GM12878 (cell line): ENCODE results near the gene SETD2. TPM values are rescaled to one million over a fixed set of nuclear protein-coding genes. Genes with fewer than 3 reads are reported as not detected.

Source experiments
- ATAC-seq: fragments of 200-7000 bp; cut with Tn5 transposase; 3 replicates; pipeline ENCODE4 v1.9.1; 2020; ENCODE audit warnings: mild to moderate bottlenecking, moderate library complexity
- BruUV-seq: library from RNA; stranded (reverse); fragments of 400-500 nt; replicated peaks from 2 replicates; lab custom pipeline; 2021; lab: Mats Ljungman, UMichigan
- CTCF ChIA-PET: fragments of 300-600 bp; sonication (Branson Sonifier 250); formaldehyde crosslinking; extraction: SDS; loops from one replicate; lab custom pipeline; 2021; ENCODE audit warnings: inconsistent platforms; lab: Yijun Ruan, JAX
- POLR2A ChIA-PET: fragments of 350-600 bp; formaldehyde crosslinking; extraction: SDS; loops from one replicate; lab custom pipeline; 2021; ENCODE audit warnings: inconsistent platforms; lab: Charles Lee
- RAD21 ChIA-PET: fragments of 300-600 bp; sonication (Branson Sonifier 250); formaldehyde crosslinking; loops from one replicate; lab custom pipeline; 2023; ENCODE audit warnings: antibody characterized with exemption; ENCODE audit not compliant: unreplicated experiment; lab: Charles Lee
- SMC1A ChIA-PET: fragments of 300-600 bp; sonication (Branson Sonifier 250); formaldehyde crosslinking; loops from one replicate; lab custom pipeline; 2023; ENCODE audit not compliant: unreplicated experiment, uncharacterized antibody; lab: Charles Lee
- DNase-seq: peaks from one replicate; pipeline ENCODE4 v3.0.0-alpha.2; 2011; ENCODE audit warnings: low read depth, low spot score
- FAIRE-seq: peaks from 3 replicates; lab custom pipeline; 2011; peaks lifted over from hg19 to GRCh38; lab: Jason Lieb, UNC
- H2AFZ ChIP-seq: 2 replicates; pipeline ENCODE4 v1.6.0; 2011; ENCODE audit warnings: low read depth, low read length, control low read depth; ENCODE audit not compliant: control insufficient read depth
- H3K27ac ChIP-seq: 2 replicates; pipeline ENCODE4 v1.5.1; 2011; ENCODE audit warnings: control low read depth; ENCODE audit not compliant: control insufficient read depth, insufficient read depth
- H3K27me3 ChIP-seq, 2 experiments: replicated peaks in 1 of 2; 2 replicates each; pipeline versions ENCODE4 v1.6.0 to v1.6.1; 2011; ENCODE audit warnings: low read length in 1 of 2; ENCODE audit not compliant: control insufficient read depth in 2 of 2, insufficient read depth in 2 of 2
- H3K36me3 ChIP-seq, 2 experiments: 2 replicates each; pipeline ENCODE4 v1.5.1; 2011; ENCODE audit warnings: low read length in 1 of 2; ENCODE audit not compliant: control insufficient read depth in 2 of 2, insufficient read depth in 2 of 2
- H3K4me1 ChIP-seq: 2 replicates; pipeline ENCODE4 v1.6.1; 2011; ENCODE audit warnings: mild to moderate bottlenecking, low read length, moderate library complexity, mixed read lengths; ENCODE audit not compliant: control insufficient read depth, insufficient read depth
- H3K4me2 ChIP-seq: 2 replicates; pipeline ENCODE4 v1.6.0; 2011; ENCODE audit warnings: control low read depth; ENCODE audit not compliant: control insufficient read depth, insufficient read depth
- H3K4me3 ChIP-seq: fragments of 200-600 bp; sonication (generic); 2 replicates; pipeline ENCODE4 v1.5.1; 2016
- H3K79me2 ChIP-seq: 2 replicates; pipeline ENCODE4 v1.6.0; 2011; ENCODE audit warnings: low read length; ENCODE audit not compliant: control insufficient read depth, insufficient read depth
- H3K9ac ChIP-seq: 2 replicates; pipeline ENCODE4 v1.8.0; 2011; ENCODE audit warnings: low read length, control low read depth, mixed read lengths; ENCODE audit not compliant: control insufficient read depth, insufficient read depth
- H3K9me3 ChIP-seq: replicated peaks from 3 replicates; pipeline ENCODE4 v1.5.1; 2011; ENCODE audit warnings: mild to moderate bottlenecking, low read length; ENCODE audit not compliant: control insufficient read depth, insufficient read depth
- H4K20me1 ChIP-seq: 2 replicates; pipeline ENCODE4 v1.6.0; 2011; ENCODE audit not compliant: control insufficient read depth, insufficient read depth
- NFYA ChIP-seq: IDR thresholded peaks from 2 replicates; pipeline ENCODE4 v1.6.1; 2011; ENCODE audit warnings: low read depth, mild to moderate bottlenecking, low read length, improper control_type of control experiment, borderline replicate concordance
- SMC3 ChIP-seq: IDR thresholded peaks from 2 replicates; pipeline ENCODE4 v1.6.1; 2011; ENCODE audit warnings: low read length, improper control_type of control experiment, borderline replicate concordance
- ZNF274 ChIP-seq: IDR thresholded peaks from one replicate; pipeline ENCODE4 v1.8.0; 2011; ENCODE audit not compliant: insufficient read length, insufficient read depth
- WGBS: methylation state at CpG from one replicate; pipeline ENCODE4 v1.1.6; 2016; ENCODE audit warnings: low lambda C conversion rate; ENCODE audit not compliant: insufficient replicate concordance, insufficient coverage; ENCODE audit errors: missing lambda C conversion rate; 5-methylcytosine and 5-hydroxymethylcytosine counted together
- in situ Hi-C: fragments of 300-500 bp; cut with MboI; formaldehyde crosslinking; loops from 9 replicates; pipeline ENCODE4 v1.14.3; 2018; ENCODE audit warnings: mixed read lengths
- intact Hi-C: fragments of 100-400 bp; cut with micrococcal nuclease; formaldehyde crosslinking; loops from one replicate; pipeline ENCODE4 v1.14.2; 2022; ENCODE audit not compliant: unreplicated experiment
- polyA plus RNA-seq, 11 experiments: library from polyadenylated mRNA; depleted of rRNA in 4 of 11; unstranded in 6 of 11; stranded (reverse) in 5 of 11; fragments of >200 nt; fragmentation: Nextera tagmentation in 4 of 11; fragmentation: Illumina TruSeq in 1 of 11; extraction: Ambion mirVana in 4 of 11; extraction: Trizol in 1 of 11; gene quantifications; 1 replicate in 1 of 11; 2 replicates in 10 of 11; pipeline versions ENCODE4 v1.2.1 to v1.2.3, GENCODE V29; 2011 to 2016; ENCODE audit warnings: inconsistent platforms in 2 of 11, missing spikeins in 2 of 11, low read depth in 1 of 11
- total RNA-seq, 4 experiments: library from RNA; depleted of rRNA in 3 of 4; stranded (reverse); fragments of >200 nt in 3 of 4; fragmentation: Illumina TruSeq in 1 of 4; extraction: Trizol in 1 of 4; gene quantifications; 2 replicates each; pipeline versions ENCODE4 v1.2.1 to v1.2.3, GENCODE V29; 2013 to 2021
- TF ChIP-seq, protein P1 (sequence below): IDR thresholded peaks from 2 replicates; pipeline ENCODE4 v1.6.1; 2012; ENCODE audit warnings: mild to moderate bottlenecking, low read depth, low read length
- TF ChIP-seq, protein P2 (sequence below): fragments of 150-350 bp; IDR thresholded peaks from 2 replicates; pipeline ENCODE4 v1.6.1; 2014; ENCODE audit warnings: mild to moderate bottlenecking, low read depth, low read length

The SETD2 gene
- total and polyA plus RNA-seq, 10 of the 15 experiments (the other 5 are each of a cell fraction or from before 2014, with no cell fraction given) = 8.4 to 44.9 (median 24.5) TPM

DNA sequence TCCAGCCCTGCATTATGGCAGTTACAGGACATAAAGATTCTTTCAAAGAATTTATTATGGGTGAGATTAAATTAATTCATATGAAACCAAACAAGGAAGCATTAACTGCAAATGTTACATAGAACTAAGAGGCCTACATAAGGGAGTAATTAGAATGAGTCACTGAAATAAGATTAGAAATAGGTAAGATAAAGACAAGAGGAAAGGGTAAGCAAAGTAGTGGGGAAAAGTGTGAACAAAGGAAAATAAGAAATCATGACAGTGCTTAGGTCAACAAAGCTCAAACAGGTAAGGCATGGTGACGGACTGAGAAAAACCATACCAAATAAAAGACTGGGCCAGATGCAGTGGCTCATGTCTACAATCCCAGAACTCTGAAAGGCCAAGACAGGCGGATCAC, 74.3 kb downstream of the SETD2 start:
- Histone ChIP-seq H3K36me3 (peaks cover 1 to 23% of the 10 kb centered on the region in 2 experiments), H3K27ac (no peak overlapping the region), H4K20me1 (no peaks in the 10 kb centered on the region), H2AFZ (no peak overlapping the region), H3K4me2 (no peak overlapping the region), H3K9me3 (no peaks in the 10 kb centered on the region), H3K9ac (no peak overlapping the region), H3K4me1 (no peaks in the 10 kb centered on the region), H3K79me2 (no peaks in the 10 kb centered on the region), H3K27me3 (no peaks in the 10 kb centered on the region), H3K4me3 (no peak overlapping the region)
- ChIA-PET CTCF (interaction anchor here (0.6 kb wide), 1 partner anchor 82 kb away, joined by 4 read pairs; no protein-coding TSS in a partner anchor), POLR2A (interaction anchor here (1.0 kb wide), 1 partner anchor 70 kb away, joined by 3 read pairs; no protein-coding TSS in a partner anchor), SMC1A (interaction anchor here (1.1 to 1.8 kb wide), 4 partner anchors 16 to 32 kb away, joined by 3 to 4 read pairs (median 3); no protein-coding TSS in a partner anchor), RAD21 (no interaction called here)
- intact Hi-C loops = loop anchor here (10.0 kb wide), 2 partner anchors 135 to 235 kb away; no protein-coding TSS in a partner anchor
- DNase-seq (no peak), FAIRE-seq (no peak), ATAC-seq (no peak)
- 94% methylated on average over 2 of the region's 2 CpGs for WGBS
- in situ Hi-C loops = no loop called here
- no TSS peak for BruUV-seq
- no peak for TF ChIP-seq SMC3
- no peak for TF ChIP-seq ZNF274
- TF ChIP-seq NFYA = no peak
- TF ChIP-seq, protein P1, sequence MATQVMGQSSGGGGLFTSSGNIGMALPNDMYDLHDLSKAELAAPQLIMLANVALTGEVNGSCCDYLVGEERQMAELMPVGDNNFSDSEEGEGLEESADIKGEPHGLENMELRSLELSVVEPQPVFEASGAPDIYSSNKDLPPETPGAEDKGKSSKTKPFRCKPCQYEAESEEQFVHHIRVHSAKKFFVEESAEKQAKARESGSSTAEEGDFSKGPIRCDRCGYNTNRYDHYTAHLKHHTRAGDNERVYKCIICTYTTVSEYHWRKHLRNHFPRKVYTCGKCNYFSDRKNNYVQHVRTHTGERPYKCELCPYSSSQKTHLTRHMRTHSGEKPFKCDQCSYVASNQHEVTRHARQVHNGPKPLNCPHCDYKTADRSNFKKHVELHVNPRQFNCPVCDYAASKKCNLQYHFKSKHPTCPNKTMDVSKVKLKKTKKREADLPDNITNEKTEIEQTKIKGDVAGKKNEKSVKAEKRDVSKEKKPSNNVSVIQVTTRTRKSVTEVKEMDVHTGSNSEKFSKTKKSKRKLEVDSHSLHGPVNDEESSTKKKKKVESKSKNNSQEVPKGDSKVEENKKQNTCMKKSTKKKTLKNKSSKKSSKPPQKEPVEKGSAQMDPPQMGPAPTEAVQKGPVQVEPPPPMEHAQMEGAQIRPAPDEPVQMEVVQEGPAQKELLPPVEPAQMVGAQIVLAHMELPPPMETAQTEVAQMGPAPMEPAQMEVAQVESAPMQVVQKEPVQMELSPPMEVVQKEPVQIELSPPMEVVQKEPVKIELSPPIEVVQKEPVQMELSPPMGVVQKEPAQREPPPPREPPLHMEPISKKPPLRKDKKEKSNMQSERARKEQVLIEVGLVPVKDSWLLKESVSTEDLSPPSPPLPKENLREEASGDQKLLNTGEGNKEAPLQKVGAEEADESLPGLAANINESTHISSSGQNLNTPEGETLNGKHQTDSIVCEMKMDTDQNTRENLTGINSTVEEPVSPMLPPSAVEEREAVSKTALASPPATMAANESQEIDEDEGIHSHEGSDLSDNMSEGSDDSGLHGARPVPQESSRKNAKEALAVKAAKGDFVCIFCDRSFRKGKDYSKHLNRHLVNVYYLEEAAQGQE = no peak
- TF ChIP-seq, protein P2, sequence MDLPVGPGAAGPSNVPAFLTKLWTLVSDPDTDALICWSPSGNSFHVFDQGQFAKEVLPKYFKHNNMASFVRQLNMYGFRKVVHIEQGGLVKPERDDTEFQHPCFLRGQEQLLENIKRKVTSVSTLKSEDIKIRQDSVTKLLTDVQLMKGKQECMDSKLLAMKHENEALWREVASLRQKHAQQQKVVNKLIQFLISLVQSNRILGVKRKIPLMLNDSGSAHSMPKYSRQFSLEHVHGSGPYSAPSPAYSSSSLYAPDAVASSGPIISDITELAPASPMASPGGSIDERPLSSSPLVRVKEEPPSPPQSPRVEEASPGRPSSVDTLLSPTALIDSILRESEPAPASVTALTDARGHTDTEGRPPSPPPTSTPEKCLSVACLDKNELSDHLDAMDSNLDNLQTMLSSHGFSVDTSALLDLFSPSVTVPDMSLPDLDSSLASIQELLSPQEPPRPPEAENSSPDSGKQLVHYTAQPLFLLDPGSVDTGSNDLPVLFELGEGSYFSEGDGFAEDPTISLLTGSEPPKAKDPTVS = no peak
